ENCODE measurements around the gene HDDC2. TPM values are rescaled to one million over a fixed set of nuclear protein-coding genes. Genes with fewer than 3 reads are reported as not detected.

The HDDC2 gene
- total RNA-seq, 1 donor from 2014 or later = 64.3 TPM

GRCh38 chr6:125232466-125232865, 69.3 kb downstream of the HDDC2 start:
- no peak for ATAC-seq

- ATAC-seq = no peak
Measured at GRCh38 chr6:125231574-125232343, 70.0 kb downstream of the HDDC2 start.

- peak; percentile 60 for ATAC-seq
Measured at GRCh38 chr6:125231133-125231532, 70.6 kb downstream of the HDDC2 start.

- no peak for ATAC-seq
Measured at GRCh38 chr6:125230674-125231073, 71.1 kb downstream of the HDDC2 start.

GRCh38 chr6:125228981-125229479, 72.7 kb downstream of the HDDC2 start:
- no peak for ATAC-seq

GRCh38 chr6:125227244-125227643, 74.5 kb downstream of the HDDC2 start:
- no peak for ATAC-seq

Other genes starting within 250 kb of the HDDC2 start
- 217 TPM for gene TPD52L1, start 148.2 kb downstream of the HDDC2 start, total RNA-seq

All from esophagus mucosa (tissue), 1 donor.